C4-2B (cell line): ENCODE measurements around the gene CHD2.

Source experiments
- H3K27ac ChIP-seq: fragments of 450-650 bp; 2 replicates; pipeline ENCODE4 v1.5.1; 2017
- ZFX ChIP-seq: fragments of 450-650 bp; IDR thresholded peaks from 2 replicates; pipeline ENCODE4 v1.6.1; 2017
- TF ChIP-seq, protein P1 (sequence below): fragments of 450-650 bp; conservative IDR thresholded peaks from 2 replicates; pipeline ENCODE4 v1.5.1; 2017; ENCODE audit warnings: mild to moderate bottlenecking

Gene CHD2

DNA sequence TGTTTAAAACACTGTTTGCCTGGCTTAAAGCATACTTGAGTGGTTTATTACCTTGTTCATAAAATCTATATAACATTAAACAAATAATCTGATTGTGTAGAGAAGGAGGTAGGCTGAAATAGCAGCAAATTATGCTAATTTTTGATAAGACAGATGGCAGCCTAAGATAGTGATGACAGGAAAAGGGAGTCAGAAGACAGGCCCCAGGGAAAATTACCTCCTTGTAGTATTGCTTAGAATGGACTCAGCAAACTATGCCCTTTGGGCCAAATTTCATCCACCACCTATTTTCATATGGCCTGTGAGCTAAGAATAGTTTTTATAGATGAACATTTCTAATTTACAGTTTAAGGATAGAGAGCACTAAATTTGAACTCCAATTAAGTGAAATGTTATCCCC lies 37.8 kb downstream of the CHD2 start:
- no peak for TF ChIP-seq ZFX
- TF ChIP-seq, protein P1, sequence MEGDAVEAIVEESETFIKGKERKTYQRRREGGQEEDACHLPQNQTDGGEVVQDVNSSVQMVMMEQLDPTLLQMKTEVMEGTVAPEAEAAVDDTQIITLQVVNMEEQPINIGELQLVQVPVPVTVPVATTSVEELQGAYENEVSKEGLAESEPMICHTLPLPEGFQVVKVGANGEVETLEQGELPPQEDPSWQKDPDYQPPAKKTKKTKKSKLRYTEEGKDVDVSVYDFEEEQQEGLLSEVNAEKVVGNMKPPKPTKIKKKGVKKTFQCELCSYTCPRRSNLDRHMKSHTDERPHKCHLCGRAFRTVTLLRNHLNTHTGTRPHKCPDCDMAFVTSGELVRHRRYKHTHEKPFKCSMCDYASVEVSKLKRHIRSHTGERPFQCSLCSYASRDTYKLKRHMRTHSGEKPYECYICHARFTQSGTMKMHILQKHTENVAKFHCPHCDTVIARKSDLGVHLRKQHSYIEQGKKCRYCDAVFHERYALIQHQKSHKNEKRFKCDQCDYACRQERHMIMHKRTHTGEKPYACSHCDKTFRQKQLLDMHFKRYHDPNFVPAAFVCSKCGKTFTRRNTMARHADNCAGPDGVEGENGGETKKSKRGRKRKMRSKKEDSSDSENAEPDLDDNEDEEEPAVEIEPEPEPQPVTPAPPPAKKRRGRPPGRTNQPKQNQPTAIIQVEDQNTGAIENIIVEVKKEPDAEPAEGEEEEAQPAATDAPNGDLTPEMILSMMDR: no peak
- H3K27ac ChIP-seq: no peak overlapping the region

GRCh38 chr15:92938387-92938786 lies 38.3 kb downstream of the CHD2 start:
- H3K27ac ChIP-seq: no peak overlapping the region
- TF ChIP-seq, protein P1: peak; percentile 39; the same call in 1 of the 2 replicates
- TF ChIP-seq ZFX: no peak

DNA sequence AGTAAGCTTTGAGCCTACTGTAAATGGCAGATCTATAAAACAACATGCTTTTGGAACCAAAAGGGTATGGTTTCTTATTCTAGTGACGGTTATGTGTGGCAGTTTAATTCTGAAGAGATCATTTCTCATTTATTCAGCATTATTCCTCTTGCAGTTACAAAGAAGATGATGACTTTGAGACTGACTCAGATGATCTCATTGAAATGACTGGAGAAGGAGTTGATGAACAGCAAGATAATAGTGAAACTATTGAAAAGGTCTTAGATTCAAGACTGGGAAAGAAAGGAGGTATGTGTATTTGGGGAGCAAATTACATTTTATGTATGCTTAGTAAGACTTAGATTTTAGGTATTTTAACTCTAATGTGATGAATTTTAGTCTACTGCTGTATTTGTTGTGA lies 41.5 kb downstream of the CHD2 start:
- no peak overlapping the region for H3K27ac ChIP-seq
- no peak for TF ChIP-seq ZFX
- TF ChIP-seq, protein P1: no peak

DNA sequence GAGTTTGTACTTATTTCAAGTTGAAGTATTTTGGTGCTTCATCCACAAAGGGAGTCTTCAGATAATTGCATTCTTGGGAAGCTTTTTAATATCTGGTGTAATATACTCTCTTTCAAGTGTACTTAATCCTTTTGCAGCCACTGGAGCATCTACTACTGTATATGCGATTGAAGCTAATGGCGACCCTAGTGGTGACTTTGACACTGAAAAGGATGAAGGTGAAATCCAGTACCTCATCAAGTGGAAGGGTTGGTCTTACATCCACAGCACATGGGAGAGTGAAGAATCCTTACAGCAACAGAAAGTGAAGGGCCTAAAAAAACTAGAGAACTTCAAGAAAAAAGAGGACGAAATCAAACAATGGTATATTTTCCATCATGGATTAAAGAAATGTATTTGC lies 42.6 kb downstream of the CHD2 start:
- TF ChIP-seq, protein P1: 0 out of 2 replicates have a peak, but pooled peaks have one; percentile 7
- no peak for TF ChIP-seq ZFX
- H3K27ac ChIP-seq: no peak overlapping the region

DNA sequence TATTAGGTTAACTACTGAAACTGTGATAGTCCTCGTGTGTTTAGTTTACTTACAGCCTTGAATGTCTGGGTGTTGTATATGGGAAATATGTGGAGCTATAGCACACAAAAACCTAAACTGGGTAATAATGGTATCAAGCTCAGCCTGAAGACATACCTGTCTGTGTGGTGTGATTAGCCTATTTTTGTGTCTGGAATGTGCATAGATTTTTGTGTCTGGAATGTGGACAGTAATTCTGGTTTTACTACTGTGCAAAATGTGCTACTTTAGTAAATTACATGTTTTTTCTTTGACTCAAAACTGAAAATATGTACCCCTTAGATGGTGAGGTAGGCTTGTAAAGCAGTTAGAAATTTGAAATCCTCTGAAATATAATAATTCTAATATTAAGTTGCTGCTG lies 43.5 kb downstream of the CHD2 start:
- H3K27ac ChIP-seq: no peak overlapping the region
- TF ChIP-seq, protein P1: no peak
- TF ChIP-seq ZFX: no peak

DNA sequence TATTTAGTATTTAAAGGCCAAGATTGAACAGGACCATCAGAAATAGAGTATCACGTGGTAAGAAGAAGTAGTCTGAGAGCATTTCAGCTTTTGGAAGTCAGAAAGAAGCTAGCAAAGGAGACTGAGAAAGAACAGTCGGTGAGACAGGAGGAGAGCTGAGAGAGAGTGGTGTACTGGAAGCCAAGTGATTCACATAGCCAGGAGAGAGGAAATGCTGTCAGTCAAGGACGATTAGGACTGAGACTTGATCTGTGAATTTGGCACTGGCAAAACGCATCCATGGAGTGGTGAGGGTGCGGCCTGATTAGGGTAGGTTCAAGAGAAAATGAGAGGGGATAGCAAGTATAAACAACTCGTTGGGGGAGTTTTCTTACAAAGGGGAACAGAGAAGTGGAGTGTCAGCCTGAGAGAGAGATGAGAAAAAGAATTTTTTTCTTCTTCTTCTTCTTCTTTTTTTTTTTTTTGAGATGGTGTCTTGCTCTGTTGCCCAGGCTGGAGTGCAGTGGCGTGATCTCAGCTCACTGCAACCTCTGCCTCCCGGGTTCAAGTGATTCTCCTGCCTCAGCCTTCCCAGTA lies 44.9 kb downstream of the CHD2 start:
- no peak overlapping the region for H3K27ac ChIP-seq
- no peak for TF ChIP-seq ZFX
- TF ChIP-seq, protein P1: no peak

GRCh38 chr15:92947071-92947730 lies 47.1 kb downstream of the CHD2 start:
- TF ChIP-seq ZFX: no peak
- TF ChIP-seq, protein P1: no peak
- H3K27ac ChIP-seq: no peak overlapping the region
